Activated CD4-positive, alpha-beta T cell treated with anti-CD3 and anti-CD28 coated beads, Interleukin-2, amount 50 U/mL, for 1 hour (primary cell): Measurements from ENCODE around the gene PDGFA.

Source experiments
- DNase-seq: peaks from one replicate; pipeline ENCODE4 v3.0.0-alpha.2; 2020

Gene PDGFA

GRCh38 chr7:471191-471865, 48.3 kb downstream of the PDGFA start:
- DNase-seq = no peak

- no peak for DNase-seq
Measured at GRCh38 chr7:469563-469961, 50.1 kb downstream of the PDGFA start.

DNA sequence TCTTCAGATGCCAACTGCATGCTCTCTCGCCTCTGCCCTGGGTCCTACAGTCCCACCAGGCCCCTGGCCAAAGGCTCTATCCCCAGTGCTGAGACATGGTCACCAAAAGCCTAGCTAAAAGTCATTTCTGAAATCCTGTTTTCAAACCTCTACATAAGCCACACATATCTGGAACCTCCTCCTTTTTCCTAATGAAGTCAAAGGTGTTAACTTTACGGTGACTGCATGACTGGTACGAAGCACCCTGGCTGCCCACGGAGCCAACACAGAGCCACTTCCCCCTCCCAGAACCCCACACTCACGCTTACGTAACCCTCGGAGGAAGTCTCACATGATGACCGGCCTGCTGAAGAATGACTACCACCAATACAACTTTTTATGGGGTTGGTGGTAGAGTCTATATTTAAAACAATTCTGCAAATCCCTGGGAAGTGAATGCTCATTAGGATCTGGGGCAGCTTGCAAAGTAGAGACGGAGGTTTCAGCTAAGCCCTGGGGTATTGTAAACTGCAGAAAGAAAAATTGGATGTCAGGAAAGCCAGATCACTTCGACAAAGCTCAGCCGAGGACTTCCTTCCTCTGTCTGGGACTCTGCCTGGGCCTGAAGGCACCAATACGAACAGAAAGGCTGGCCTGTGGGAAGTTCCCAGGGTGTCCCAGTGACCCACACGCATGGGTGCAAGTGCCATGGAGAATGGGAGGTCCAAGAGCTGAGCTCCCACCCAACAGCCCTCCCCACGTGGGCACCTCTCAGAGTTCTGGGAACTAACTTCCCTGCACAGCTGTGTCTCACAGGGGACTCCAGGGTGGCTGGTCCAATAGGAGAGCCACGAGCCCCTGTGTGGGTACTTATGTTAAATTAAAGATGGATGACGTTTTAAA, 50.7 kb downstream of the PDGFA start:
- DNase-seq = no peak

- no peak for DNase-seq
Measured at GRCh38 chr7:467856-468545, 51.6 kb downstream of the PDGFA start.

- DNase-seq = no peak
Measured at GRCh38 chr7:467393-467828, 52.2 kb downstream of the PDGFA start.

DNA sequence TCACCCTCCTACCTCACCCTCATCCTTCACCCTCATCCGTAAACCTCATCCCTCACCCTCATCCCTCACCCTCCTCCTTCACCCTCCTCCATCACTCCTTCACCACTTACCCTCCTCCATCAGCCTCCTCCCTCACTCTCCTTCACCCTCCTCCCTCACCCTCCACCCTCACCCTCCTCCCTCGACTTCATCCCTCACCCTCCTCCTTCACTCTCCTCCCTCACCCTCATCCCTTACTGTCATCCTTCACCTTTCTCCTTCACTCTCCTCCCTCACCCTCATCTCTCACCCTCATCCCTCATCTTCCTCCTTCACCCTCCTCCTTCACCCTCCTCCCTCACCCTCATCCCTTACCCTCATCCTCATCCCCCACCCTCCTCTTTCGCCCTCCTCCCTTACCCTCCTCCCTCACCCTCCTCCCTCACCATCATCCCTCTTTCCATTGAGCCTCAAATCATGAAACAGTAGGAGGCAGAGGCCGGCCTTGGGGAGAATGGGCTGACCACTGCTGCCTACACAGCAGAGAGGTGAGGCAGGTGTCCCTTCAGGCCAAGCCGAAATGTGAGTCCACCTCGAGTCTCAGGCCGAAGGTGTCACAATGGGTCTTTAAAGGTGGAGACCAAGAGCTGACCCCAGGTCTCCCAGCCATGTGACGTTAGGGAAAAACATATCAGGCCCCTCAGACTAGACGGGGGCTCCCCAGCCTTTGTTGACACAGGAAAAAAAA, 53.0 kb downstream of the PDGFA start:
- DNase-seq = no peak

- no peak for DNase-seq
Measured at GRCh38 chr7:465710-466400, 53.8 kb downstream of the PDGFA start.

GRCh38 chr7:464454-465401, 54.9 kb downstream of the PDGFA start:
- no peak for DNase-seq

- DNase-seq = no peak
Measured at GRCh38 chr7:463817-464453, 55.7 kb downstream of the PDGFA start.

- DNase-seq = no peak
Measured at GRCh38 chr7:463362-463781, 56.3 kb downstream of the PDGFA start.

DNA sequence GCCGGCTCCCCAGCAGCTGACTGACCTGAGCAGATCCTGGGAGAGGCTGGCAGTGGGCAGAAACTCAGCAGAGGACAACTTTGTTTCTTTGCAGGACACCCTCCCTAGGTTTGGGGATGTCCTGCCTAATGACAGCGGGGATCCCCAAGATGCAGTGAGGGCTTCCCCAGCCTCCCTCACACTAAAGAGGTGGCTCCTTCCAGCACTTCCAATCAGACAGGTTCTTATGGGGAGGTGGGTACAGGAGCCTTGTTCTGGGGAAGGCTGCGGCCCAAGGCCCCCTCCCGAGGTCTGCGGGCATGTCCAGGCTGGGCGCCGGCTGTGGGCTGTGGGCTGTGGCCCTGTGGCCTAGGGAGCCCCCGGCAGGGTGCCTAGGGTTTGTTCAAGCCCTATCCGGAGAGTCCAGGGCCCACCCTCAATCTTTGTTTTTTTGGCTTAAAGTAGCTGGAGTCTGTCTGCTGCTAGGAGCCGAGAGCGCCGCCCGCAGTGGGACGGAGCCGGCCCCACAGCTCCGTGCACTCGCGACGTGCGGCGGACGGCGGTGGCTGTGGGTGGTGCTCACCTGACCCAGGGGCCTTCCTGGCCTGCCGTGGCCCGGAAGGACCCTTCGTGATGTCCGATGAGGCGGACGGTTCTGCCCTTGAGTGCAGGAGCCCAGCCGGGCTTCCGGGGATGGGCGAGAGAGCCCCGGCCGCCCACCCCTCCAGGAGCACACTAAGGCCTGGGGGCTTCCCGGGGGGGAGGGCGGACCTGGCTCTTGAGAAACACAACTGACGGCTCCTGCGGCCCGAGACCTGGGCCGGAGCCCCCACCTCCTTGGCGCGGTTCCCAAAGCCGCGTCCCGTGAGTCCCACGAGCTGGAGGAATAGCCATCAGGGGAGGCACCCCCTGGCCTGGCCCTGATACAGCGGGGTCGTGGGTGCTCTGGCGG, 57.2 kb downstream of the PDGFA start:
- no peak for DNase-seq

GRCh38 chr7:461453-462172, 58.0 kb downstream of the PDGFA start:
- DNase-seq = no peak

DNA sequence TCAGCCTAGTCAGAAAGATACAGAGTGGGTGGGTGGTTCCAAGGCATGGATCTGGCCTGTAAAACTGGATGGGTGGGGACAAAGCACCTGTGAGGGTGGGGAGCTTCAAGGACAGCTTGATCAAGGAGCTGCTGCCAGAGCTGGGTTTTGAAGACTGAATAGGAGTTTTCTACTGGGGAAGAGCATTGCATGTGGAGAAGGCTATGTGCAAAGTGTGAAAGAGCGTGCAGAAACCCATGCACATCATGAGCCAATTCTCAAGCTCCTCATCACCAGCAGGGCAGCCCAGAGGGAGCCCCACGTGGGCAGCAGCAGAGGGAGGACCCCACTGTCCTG, 58.6 kb downstream of the PDGFA start:
- no peak for DNase-seq

- no peak for DNase-seq
Measured at GRCh38 chr7:460374-461116, 59.1 kb downstream of the PDGFA start.

GRCh38 chr7:459584-460373, 59.9 kb downstream of the PDGFA start:
- no peak for DNase-seq

GRCh38 chr7:458511-459245, 61.0 kb downstream of the PDGFA start:
- DNase-seq = no peak
